Measurements from ENCODE around the gene GGT6.

- TF ChIP-seq, protein P1, sequence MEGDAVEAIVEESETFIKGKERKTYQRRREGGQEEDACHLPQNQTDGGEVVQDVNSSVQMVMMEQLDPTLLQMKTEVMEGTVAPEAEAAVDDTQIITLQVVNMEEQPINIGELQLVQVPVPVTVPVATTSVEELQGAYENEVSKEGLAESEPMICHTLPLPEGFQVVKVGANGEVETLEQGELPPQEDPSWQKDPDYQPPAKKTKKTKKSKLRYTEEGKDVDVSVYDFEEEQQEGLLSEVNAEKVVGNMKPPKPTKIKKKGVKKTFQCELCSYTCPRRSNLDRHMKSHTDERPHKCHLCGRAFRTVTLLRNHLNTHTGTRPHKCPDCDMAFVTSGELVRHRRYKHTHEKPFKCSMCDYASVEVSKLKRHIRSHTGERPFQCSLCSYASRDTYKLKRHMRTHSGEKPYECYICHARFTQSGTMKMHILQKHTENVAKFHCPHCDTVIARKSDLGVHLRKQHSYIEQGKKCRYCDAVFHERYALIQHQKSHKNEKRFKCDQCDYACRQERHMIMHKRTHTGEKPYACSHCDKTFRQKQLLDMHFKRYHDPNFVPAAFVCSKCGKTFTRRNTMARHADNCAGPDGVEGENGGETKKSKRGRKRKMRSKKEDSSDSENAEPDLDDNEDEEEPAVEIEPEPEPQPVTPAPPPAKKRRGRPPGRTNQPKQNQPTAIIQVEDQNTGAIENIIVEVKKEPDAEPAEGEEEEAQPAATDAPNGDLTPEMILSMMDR (IDR thresholded peaks at IDR 0.05): no peak
- TF ChIP-seq POLR2A (IDR thresholded peaks at IDR 0.05): no peak
Measured at GRCh38 chr17:4531988-4532736, 28.2 kb downstream of the GGT6 start.
